ENCODE results near the gene ZNF148. TPM values are rescaled to one million over a fixed set of nuclear protein-coding genes. Genes with fewer than 3 reads are reported as not detected.

The ZNF148 gene
- total and polyA plus RNA-seq, 8 donors, result 2.1 to 31.2 (median 17.1) TPM

DNA sequence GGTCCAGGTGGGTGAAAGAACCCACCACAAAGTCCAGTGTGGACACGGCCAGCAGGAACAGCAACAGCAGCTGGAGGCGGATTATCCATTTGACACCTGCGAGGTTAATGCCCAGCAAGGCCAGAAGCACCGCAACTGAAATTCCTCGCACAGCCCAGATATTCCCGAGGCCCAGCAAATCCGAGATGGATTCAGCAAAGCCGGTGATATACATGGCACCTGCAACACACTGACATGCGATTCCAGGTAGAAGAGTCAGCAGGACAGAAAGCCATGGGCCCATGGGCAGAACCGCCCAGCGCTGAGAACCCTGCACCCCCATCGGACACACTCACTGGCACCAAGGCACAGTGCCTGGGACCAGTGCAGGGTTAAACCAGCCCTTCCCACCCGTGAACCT, 197.4 kb downstream of the ZNF148 start:
- WGBS, 2 donors, result 96 to 97% methylated on average over 13 of the region's 13 CpGs
- intact Hi-C loops (cut with DNase I), result no loop called here

More for the DNA sequence above, 197.4 kb downstream of the ZNF148 start:
- FAIRE-seq (no peak), DNase-seq (no peak), ATAC-seq (no peak)
- TF ChIP-seq, protein P1, sequence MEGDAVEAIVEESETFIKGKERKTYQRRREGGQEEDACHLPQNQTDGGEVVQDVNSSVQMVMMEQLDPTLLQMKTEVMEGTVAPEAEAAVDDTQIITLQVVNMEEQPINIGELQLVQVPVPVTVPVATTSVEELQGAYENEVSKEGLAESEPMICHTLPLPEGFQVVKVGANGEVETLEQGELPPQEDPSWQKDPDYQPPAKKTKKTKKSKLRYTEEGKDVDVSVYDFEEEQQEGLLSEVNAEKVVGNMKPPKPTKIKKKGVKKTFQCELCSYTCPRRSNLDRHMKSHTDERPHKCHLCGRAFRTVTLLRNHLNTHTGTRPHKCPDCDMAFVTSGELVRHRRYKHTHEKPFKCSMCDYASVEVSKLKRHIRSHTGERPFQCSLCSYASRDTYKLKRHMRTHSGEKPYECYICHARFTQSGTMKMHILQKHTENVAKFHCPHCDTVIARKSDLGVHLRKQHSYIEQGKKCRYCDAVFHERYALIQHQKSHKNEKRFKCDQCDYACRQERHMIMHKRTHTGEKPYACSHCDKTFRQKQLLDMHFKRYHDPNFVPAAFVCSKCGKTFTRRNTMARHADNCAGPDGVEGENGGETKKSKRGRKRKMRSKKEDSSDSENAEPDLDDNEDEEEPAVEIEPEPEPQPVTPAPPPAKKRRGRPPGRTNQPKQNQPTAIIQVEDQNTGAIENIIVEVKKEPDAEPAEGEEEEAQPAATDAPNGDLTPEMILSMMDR (IDR thresholded peaks at IDR 0.05), result no peak
- H3K4me3 ChIP-seq, result no peak overlapping the region
- H3K4me1 ChIP-seq, result no peaks in the 10 kb centered on the region
- no peaks in the 10 kb centered on the region for H3K9me3 ChIP-seq
- H3K27me3 ChIP-seq, result no peaks in the 10 kb centered on the region
- H3K36me3 ChIP-seq, result no peaks in the 10 kb centered on the region
- no peak overlapping the region for H3K27ac ChIP-seq

Other genes starting within 250 kb of the ZNF148 start
- gene SLC12A8, start 162.6 kb downstream of the ZNF148 start, total RNA-seq, result 10 to 100 TPM in 5 of 6 donors, 1 to 10 TPM in 1; 9.5 to 16.2 (median 14.3) TPM
- 1 to 10 TPM; 6.6 to 8.5 TPM for gene SLC12A8, start 162.6 kb downstream of the ZNF148 start, polyA plus RNA-seq
- gene SNX4, start 144.9 kb upstream of the ZNF148 start, total RNA-seq, result 10 to 100 TPM; 15.4 to 22.8 (median 18.0) TPM
- 10 to 100 TPM in 1 of 2 donors, 1 to 10 TPM in 1; 9.5 to 19.6 TPM for gene SNX4, start 144.9 kb upstream of the ZNF148 start, polyA plus RNA-seq
- gene OSBPL11, start 220.2 kb upstream of the ZNF148 start, total RNA-seq, result 1 to 10 TPM; 2.4 to 7.7 (median 3.1) TPM
- gene OSBPL11, start 220.2 kb upstream of the ZNF148 start, polyA plus RNA-seq, result 1 to 10 TPM; 2.8 to 4.0 TPM

Measured in pancreas (tissue), 10 donors.